GM12878 (cell line): ENCODE data around the gene MTA3. TPM values are rescaled to one million over a fixed set of nuclear protein-coding genes. Genes with fewer than 3 reads are reported as not detected.

Source experiments
- ATAC-seq: fragments of 200-7000 bp; cut with Tn5 transposase; 3 replicates; pipeline ENCODE4 v1.9.1; 2020; ENCODE audit warnings: mild to moderate bottlenecking, moderate library complexity
- BruUV-seq: library from RNA; stranded (reverse); fragments of 400-500 nt; replicated peaks from 2 replicates; lab custom pipeline; 2021; lab: Mats Ljungman, UMichigan
- CTCF ChIA-PET: fragments of 300-600 bp; sonication (Branson Sonifier 250); formaldehyde crosslinking; extraction: SDS; loops from one replicate; lab custom pipeline; 2021; ENCODE audit warnings: inconsistent platforms; lab: Yijun Ruan, JAX
- POLR2A ChIA-PET: fragments of 350-600 bp; formaldehyde crosslinking; extraction: SDS; loops from one replicate; lab custom pipeline; 2021; ENCODE audit warnings: inconsistent platforms; lab: Charles Lee
- RAD21 ChIA-PET: fragments of 300-600 bp; sonication (Branson Sonifier 250); formaldehyde crosslinking; loops from one replicate; lab custom pipeline; 2023; ENCODE audit warnings: antibody characterized with exemption; ENCODE audit not compliant: unreplicated experiment; lab: Charles Lee
- SMC1A ChIA-PET: fragments of 300-600 bp; sonication (Branson Sonifier 250); formaldehyde crosslinking; loops from one replicate; lab custom pipeline; 2023; ENCODE audit not compliant: unreplicated experiment, uncharacterized antibody; lab: Charles Lee
- DNase-seq: peaks from one replicate; pipeline ENCODE4 v3.0.0-alpha.2; 2011; ENCODE audit warnings: low read depth, low spot score
- FAIRE-seq: peaks from 3 replicates; lab custom pipeline; 2011; peaks lifted over from hg19 to GRCh38; lab: Jason Lieb, UNC
- H2AFZ ChIP-seq: 2 replicates; pipeline ENCODE4 v1.6.0; 2011; ENCODE audit warnings: low read depth, low read length, control low read depth; ENCODE audit not compliant: control insufficient read depth
- H3K27ac ChIP-seq: 2 replicates; pipeline ENCODE4 v1.5.1; 2011; ENCODE audit warnings: control low read depth; ENCODE audit not compliant: control insufficient read depth, insufficient read depth
- H3K27me3 ChIP-seq, 2 experiments: replicated peaks in 1 of 2; 2 replicates each; pipeline versions ENCODE4 v1.6.0 to v1.6.1; 2011; ENCODE audit warnings: low read length in 1 of 2; ENCODE audit not compliant: control insufficient read depth in 2 of 2, insufficient read depth in 2 of 2
- H3K36me3 ChIP-seq, 2 experiments: 2 replicates each; pipeline ENCODE4 v1.5.1; 2011; ENCODE audit warnings: low read length in 1 of 2; ENCODE audit not compliant: control insufficient read depth in 2 of 2, insufficient read depth in 2 of 2
- H3K4me1 ChIP-seq: 2 replicates; pipeline ENCODE4 v1.6.1; 2011; ENCODE audit warnings: mild to moderate bottlenecking, low read length, moderate library complexity, mixed read lengths; ENCODE audit not compliant: control insufficient read depth, insufficient read depth
- H3K4me2 ChIP-seq: 2 replicates; pipeline ENCODE4 v1.6.0; 2011; ENCODE audit warnings: control low read depth; ENCODE audit not compliant: control insufficient read depth, insufficient read depth
- H3K4me3 ChIP-seq: fragments of 200-600 bp; sonication (generic); 2 replicates; pipeline ENCODE4 v1.5.1; 2016
- H3K79me2 ChIP-seq: 2 replicates; pipeline ENCODE4 v1.6.0; 2011; ENCODE audit warnings: low read length; ENCODE audit not compliant: control insufficient read depth, insufficient read depth
- H3K9ac ChIP-seq: 2 replicates; pipeline ENCODE4 v1.8.0; 2011; ENCODE audit warnings: low read length, control low read depth, mixed read lengths; ENCODE audit not compliant: control insufficient read depth, insufficient read depth
- H3K9me3 ChIP-seq: replicated peaks from 3 replicates; pipeline ENCODE4 v1.5.1; 2011; ENCODE audit warnings: mild to moderate bottlenecking, low read length; ENCODE audit not compliant: control insufficient read depth, insufficient read depth
- H4K20me1 ChIP-seq: 2 replicates; pipeline ENCODE4 v1.6.0; 2011; ENCODE audit not compliant: control insufficient read depth, insufficient read depth
- ESRRA ChIP-seq: IDR thresholded peaks from 2 replicates; pipeline ENCODE4 v1.6.1; 2012; ENCODE audit warnings: mild to moderate bottlenecking, low read length, improper control_type of control experiment
- FOXM1 ChIP-seq: IDR thresholded peaks from 2 replicates; pipeline ENCODE4 v1.6.1; 2012; ENCODE audit warnings: low read depth, mild to moderate bottlenecking, inconsistent platforms, low read length, moderate library complexity
- MEF2A ChIP-seq: IDR thresholded peaks from 2 replicates; pipeline ENCODE4 v1.6.1; 2011; ENCODE audit warnings: low read depth, mild to moderate bottlenecking, low read length, moderate library complexity; ENCODE audit not compliant: insufficient read depth
- POLR2AphosphoS2 ChIP-seq: IDR thresholded peaks from 2 replicates; pipeline ENCODE4 v1.6.1; 2011; ENCODE audit warnings: low read depth, mild to moderate bottlenecking, low read length, improper control_type of control experiment, moderate library complexity
- ZSCAN29 ChIP-seq: fragments of 450-650 bp; IDR thresholded peaks from 2 replicates; pipeline ENCODE4 v1.6.1; 2017; ENCODE audit warnings: mild to moderate bottlenecking, moderate library complexity
- WGBS: methylation state at CpG from one replicate; pipeline ENCODE4 v1.1.6; 2016; ENCODE audit warnings: low lambda C conversion rate; ENCODE audit not compliant: insufficient replicate concordance, insufficient coverage; ENCODE audit errors: missing lambda C conversion rate; 5-methylcytosine and 5-hydroxymethylcytosine counted together
- in situ Hi-C: fragments of 300-500 bp; cut with MboI; formaldehyde crosslinking; loops from 9 replicates; pipeline ENCODE4 v1.14.3; 2018; ENCODE audit warnings: mixed read lengths
- intact Hi-C: fragments of 100-400 bp; cut with micrococcal nuclease; formaldehyde crosslinking; loops from one replicate; pipeline ENCODE4 v1.14.2; 2022; ENCODE audit not compliant: unreplicated experiment
- polyA plus RNA-seq, 11 experiments: library from polyadenylated mRNA; depleted of rRNA in 4 of 11; unstranded in 6 of 11; stranded (reverse) in 5 of 11; fragments of >200 nt; fragmentation: Nextera tagmentation in 4 of 11; fragmentation: Illumina TruSeq in 1 of 11; extraction: Ambion mirVana in 4 of 11; extraction: Trizol in 1 of 11; gene quantifications; 1 replicate in 1 of 11; 2 replicates in 10 of 11; pipeline versions ENCODE4 v1.2.1 to v1.2.3, GENCODE V29; 2011 to 2016; ENCODE audit warnings: inconsistent platforms in 2 of 11, missing spikeins in 2 of 11, low read depth in 1 of 11
- total RNA-seq, 4 experiments: library from RNA; depleted of rRNA in 3 of 4; stranded (reverse); fragments of >200 nt in 3 of 4; fragmentation: Illumina TruSeq in 1 of 4; extraction: Trizol in 1 of 4; gene quantifications; 2 replicates each; pipeline versions ENCODE4 v1.2.1 to v1.2.3, GENCODE V29; 2013 to 2021

Gene MTA3
- total and polyA plus RNA-seq, 10 of the 15 experiments (the other 5 are each of a cell fraction or from before 2014, with no cell fraction given), result 17.6 to 45.5 (median 26.5) TPM

- BruUV-seq, result no TSS peak
- ChIA-PET POLR2A (interaction anchor here (0.5 kb wide), 1 partner anchor 14 kb away, joined by 4 read pairs; no protein-coding TSS in a partner anchor), CTCF (interaction anchor here (0.5 to 1.9 kb wide), 6 partner anchors 9 to 457 kb away, joined by 3 to 13 read pairs (median 4); no protein-coding TSS in a partner anchor), RAD21 (interaction anchor here (1.1 to 1.4 kb wide), 3 partner anchors 12 to 119 kb away, joined by 3 to 4 read pairs (median 3); no protein-coding TSS in a partner anchor), SMC1A (interaction anchor here (1.1 to 3.2 kb wide), 4 partner anchors 9 to 17 kb away, joined by 3 to 15 read pairs (median 5); no protein-coding TSS in a partner anchor)
- H3K36me3 ChIP-seq, result peaks cover 0 to 5% of the 10 kb centered on the region in 2 experiments; a peak in 1 of 4 replicates
- no peak overlapping the region for H3K4me2 ChIP-seq
- no peak for FAIRE-seq
- WGBS, result 100% methylated on average over 2 of the region's 2 CpGs
- ATAC-seq, result no peak
- no peaks in the 10 kb centered on the region for H3K79me2 ChIP-seq
- H3K4me3 ChIP-seq, result no peak overlapping the region
- DNase-seq, result no peak
- TF ChIP-seq ZSCAN29 (no peak), ESRRA (no peak), MEF2A (no peak), FOXM1 (no peak)
- no peaks in the 10 kb centered on the region for H3K9me3 ChIP-seq
- no peak overlapping the region for H3K9ac ChIP-seq
- no peaks in the 10 kb centered on the region for H3K4me1 ChIP-seq
- H4K20me1 ChIP-seq, result no peaks in the 10 kb centered on the region
- intact Hi-C loops (no loop called here), in situ Hi-C loops (no loop called here)
- no peaks in the 10 kb centered on the region for H3K27me3 ChIP-seq
- H2AFZ ChIP-seq, result no peak overlapping the region
- H3K27ac ChIP-seq, result no peak overlapping the region
Observed at GRCh38 chr2:42675815-42676214, 107.4 kb downstream of the MTA3 start.

GRCh38 chr2:42685303-42685702 lies 116.9 kb downstream of the MTA3 start:
- H2AFZ ChIP-seq, result no peak overlapping the region
- no peaks in the 10 kb centered on the region for H3K79me2 ChIP-seq
- intact Hi-C loops, result no loop called here
- no peaks in the 10 kb centered on the region for H4K20me1 ChIP-seq
- no peak overlapping the region for H3K4me2 ChIP-seq
- FAIRE-seq (no peak), DNase-seq (no peak), ATAC-seq (no peak)
- no peak overlapping the region for H3K27ac ChIP-seq
- in situ Hi-C loops, result no loop called here
- H3K9ac ChIP-seq, result no peak overlapping the region
- no peaks in the 10 kb centered on the region for H3K4me1 ChIP-seq
- BruUV-seq, result no TSS peak
- CTCF ChIA-PET, result no interaction called here
- no peaks in the 10 kb centered on the region; the same call in 2 of the 3 replicates for H3K9me3 ChIP-seq
- RAD21 ChIA-PET, result interaction anchor here (1.0 kb wide), 2 partner anchors 21 to 37 kb away, joined by 3 read pairs; no protein-coding TSS in a partner anchor
- TF ChIP-seq POLR2AphosphoS2, result no peak
- POLR2A ChIA-PET, result no interaction called here
- H3K27me3 ChIP-seq, result no peaks in the 10 kb centered on the region
- peaks cover 0 to 1% of the 10 kb centered on the region in 2 experiments; a peak in 2 of 4 replicates for H3K36me3 ChIP-seq
- no peak overlapping the region for H3K4me3 ChIP-seq
- WGBS, result 87% methylated on average over 5 of the region's 5 CpGs
- SMC1A ChIA-PET, result no interaction called here
